Measurements from ENCODE around the gene ADH1C.
"Not testable (repeated sequence)": the region's sequence is repeated elsewhere in the genome, so short reads cannot be mapped to it uniquely, and the experiment has no call there.

ADH1C gene

DNA sequence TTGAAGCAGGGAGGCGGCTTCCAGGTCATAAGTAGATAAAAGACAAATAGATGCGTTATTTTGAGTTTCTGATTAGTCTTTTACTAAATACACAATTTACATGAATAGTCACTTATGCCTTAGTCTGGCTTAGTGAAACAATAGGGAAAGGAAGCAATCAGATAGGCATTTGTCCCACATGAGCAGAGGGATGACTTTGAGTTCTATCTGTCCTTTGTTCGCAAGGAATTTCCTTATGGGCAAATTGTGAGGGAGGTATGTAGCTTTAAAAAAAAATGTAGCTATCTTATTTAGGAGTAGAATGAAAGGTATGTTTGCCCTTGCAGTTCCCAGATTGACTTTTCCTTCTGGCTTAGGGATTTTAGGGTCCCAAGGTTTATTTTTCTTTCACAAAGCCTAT, 26.3 kb upstream of the ADH1C start:
- ATAC-seq (replicated peaks; ENCODE audit: extremely low read depth, poor library complexity, severe bottlenecking) (no peak), DNase-seq (ENCODE audit: low spot score in 2 of 2) (no peak)
- Mint-ChIP-seq H3K4me3 (no peak overlapping the region), H3K27me3 (peaks cover 64% of the 10 kb centered on the region), H3K4me1 (no peaks in the 10 kb centered on the region), H3K9me3 (peaks cover 9% of the 10 kb centered on the region), H3K36me3 (ENCODE audit: insufficient read depth) (peaks cover 2% of the 10 kb centered on the region), H3K27ac (ENCODE audit: low read depth) (no peak overlapping the region)

DNA sequence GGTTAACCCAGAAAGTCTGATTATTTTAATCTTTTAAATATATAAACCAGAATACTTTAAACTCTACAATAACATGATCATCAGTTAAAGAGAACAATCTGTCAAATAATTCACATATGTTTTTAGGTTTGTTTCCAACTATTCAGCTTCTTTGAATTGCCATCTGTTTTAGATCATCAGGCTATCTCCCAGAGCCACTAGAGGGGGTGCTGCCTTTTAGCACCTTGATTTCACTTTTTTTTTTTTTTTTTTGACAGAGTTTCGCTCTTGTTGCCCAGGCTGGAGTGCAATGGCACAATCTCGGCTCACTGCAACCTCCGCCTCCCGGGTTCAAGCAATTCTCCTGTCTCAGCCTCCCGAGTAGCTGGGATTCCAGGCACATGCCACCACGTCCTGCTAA, 24.8 kb upstream of the ADH1C start:
- H3K27ac Mint-ChIP-seq (ENCODE audit: low read depth); ATAC-seq (replicated peaks; ENCODE audit: extremely low read depth, poor library complexity, severe bottlenecking): not testable (repeated sequence)
- H3K9me3 Mint-ChIP-seq, result peaks cover 12% of the 10 kb centered on the region

DNA sequence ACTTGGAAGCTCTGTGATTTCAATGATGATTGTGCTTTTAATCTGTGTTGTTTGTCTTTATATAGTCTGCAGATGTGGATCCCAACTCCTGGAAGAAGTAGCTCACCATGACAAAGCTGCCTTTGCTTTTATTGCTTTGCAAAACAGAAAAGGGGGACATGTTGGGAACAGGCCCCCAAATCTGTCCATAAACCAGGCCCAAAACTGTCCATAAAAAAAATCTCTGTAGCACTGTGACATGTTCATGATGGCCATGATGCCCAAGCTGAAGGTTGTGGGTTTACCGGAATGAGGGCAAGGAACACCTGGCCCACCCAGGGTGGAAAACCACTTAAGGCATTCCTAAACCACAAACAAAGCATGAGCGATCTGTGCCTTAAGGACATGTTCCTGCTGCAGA, 19.9 kb upstream of the ADH1C start:
- DNase-seq (ENCODE audit: low spot score in 2 of 2); ATAC-seq (replicated peaks; ENCODE audit: extremely low read depth, poor library complexity, severe bottlenecking); H3K4me1 Mint-ChIP-seq; H3K27ac Mint-ChIP-seq (ENCODE audit: low read depth); H3K4me3 Mint-ChIP-seq; H3K36me3 Mint-ChIP-seq (ENCODE audit: insufficient read depth): not testable (repeated sequence)
- Mint-ChIP-seq H3K9me3 (peaks cover 12% of the 10 kb centered on the region), H3K27me3 (peaks cover 39% of the 10 kb centered on the region)

More for the DNA sequence above, 24.8 kb upstream of the ADH1C start:
- not testable (repeated sequence) for DNase-seq (ENCODE audit: low spot score in 2 of 2); H3K36me3 Mint-ChIP-seq (ENCODE audit: insufficient read depth); H3K4me3 Mint-ChIP-seq; H3K4me1 Mint-ChIP-seq
- H3K27me3 Mint-ChIP-seq, result peaks cover 50% of the 10 kb centered on the region

DNA sequence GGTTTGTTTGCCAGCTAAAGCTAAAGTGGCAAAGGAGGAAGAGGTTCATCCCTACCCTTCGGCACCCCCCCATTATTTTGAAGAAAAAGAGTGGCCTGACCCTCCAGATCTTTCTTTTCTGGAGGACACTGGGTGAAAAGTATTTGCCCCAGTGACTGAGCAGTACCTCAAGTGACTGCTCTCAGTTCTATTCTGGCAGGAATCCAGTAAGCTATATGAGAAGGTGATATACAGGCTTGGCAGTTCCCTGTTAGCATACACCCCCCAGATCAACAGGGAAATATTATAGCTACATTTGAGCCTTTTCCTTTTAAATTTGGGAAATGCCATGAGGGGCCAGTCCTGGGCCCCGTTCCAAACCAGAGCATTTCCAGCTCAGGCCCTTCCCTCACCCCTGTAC, 15.3 kb upstream of the ADH1C start:
- H3K4me1 Mint-ChIP-seq; H3K27ac Mint-ChIP-seq (ENCODE audit: low read depth); ATAC-seq (replicated peaks; ENCODE audit: extremely low read depth, poor library complexity, severe bottlenecking); H3K9me3 Mint-ChIP-seq; H3K36me3 Mint-ChIP-seq (ENCODE audit: insufficient read depth); H3K4me3 Mint-ChIP-seq; DNase-seq (ENCODE audit: low spot score in 2 of 2): not testable (repeated sequence)
- H3K27me3 Mint-ChIP-seq, result peaks cover 19% of the 10 kb centered on the region

DNA sequence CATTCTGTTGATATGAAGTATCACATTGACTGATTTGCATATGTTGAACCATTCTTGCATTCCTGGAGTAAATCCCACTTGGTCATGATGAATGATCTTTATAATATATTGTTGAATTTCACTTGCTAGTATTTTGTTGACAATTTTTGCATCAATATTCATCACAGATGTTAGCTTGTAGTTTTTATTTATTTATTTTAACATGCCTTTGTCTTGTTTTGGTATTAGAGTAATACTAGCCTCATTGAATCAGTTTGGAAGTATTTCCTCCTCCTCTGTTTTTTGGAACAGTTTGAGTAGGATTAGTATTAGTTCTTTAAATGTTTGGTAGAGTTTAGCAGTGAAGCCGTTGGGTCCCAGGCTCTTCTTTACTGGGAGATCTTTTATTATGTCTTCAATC, 13.9 kb upstream of the ADH1C start:
- DNase-seq (ENCODE audit: low spot score in 2 of 2) (no peak), ATAC-seq (replicated peaks; ENCODE audit: extremely low read depth, poor library complexity, severe bottlenecking) (no peak)
- no peak overlapping the region for H3K27ac Mint-ChIP-seq (ENCODE audit: low read depth)
- H3K27me3 Mint-ChIP-seq, result peaks cover 19% of the 10 kb centered on the region
- H3K36me3 Mint-ChIP-seq (ENCODE audit: insufficient read depth), result no peaks in the 10 kb centered on the region
- peaks cover 6% of the 10 kb centered on the region for H3K4me1 Mint-ChIP-seq
- no peaks in the 10 kb centered on the region for H3K9me3 Mint-ChIP-seq
- no peak overlapping the region for H3K4me3 Mint-ChIP-seq

DNA sequence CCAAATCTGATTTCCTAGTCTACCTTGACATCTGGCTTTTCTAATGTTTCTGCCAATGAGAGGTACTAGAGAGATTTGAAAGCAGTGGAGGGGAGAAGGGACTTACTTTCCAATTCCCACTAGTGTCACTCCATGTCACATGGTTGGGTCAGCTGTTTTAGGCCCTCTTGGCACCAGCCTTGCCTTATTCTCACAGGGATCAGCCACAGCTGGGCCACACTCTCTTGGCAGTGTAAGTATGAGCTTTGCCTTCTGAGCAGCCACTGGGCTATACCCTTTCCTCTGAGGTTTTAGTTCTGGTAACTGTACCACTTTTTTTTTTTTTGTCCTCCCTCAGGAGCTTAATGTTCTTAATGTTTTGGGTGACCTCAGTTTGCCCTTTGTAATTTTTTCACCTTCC, 10.2 kb upstream of the ADH1C start:
- Mint-ChIP-seq H3K9me3 (no peaks in the 10 kb centered on the region), H3K4me1 (peaks cover 6% of the 10 kb centered on the region), H3K27ac (ENCODE audit: low read depth) (no peak overlapping the region), H3K36me3 (ENCODE audit: insufficient read depth) (no peaks in the 10 kb centered on the region), H3K27me3 (peaks cover 9% of the 10 kb centered on the region), H3K4me3 (no peak overlapping the region)
- no peak for ATAC-seq (replicated peaks; ENCODE audit: extremely low read depth, poor library complexity, severe bottlenecking)
- no peak for DNase-seq (ENCODE audit: low spot score in 2 of 2)

DNA sequence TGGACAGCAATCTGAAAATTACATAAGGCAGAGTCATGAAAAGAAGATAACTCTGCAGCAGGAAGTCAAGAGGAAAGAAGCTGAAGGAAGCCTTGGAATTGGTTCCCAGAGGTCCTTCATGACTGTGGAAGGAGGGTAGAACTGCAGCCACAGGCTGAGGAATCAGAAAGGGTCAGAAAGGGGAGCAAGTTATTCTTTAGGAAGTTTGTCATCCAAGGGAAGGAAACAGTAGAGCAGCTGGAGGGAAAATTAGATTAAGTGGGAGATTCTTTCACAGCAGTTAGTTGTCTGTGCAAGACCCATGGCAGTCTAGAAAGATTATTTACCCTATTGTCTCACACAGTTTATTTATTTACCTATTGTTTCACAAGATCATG, 9.3 kb upstream of the ADH1C start:
- ATAC-seq (replicated peaks; ENCODE audit: extremely low read depth, poor library complexity, severe bottlenecking) (no peak), DNase-seq (ENCODE audit: low spot score in 2 of 2) (no peak)
- H3K27ac Mint-ChIP-seq (ENCODE audit: low read depth), result no peak overlapping the region
- no peaks in the 10 kb centered on the region for H3K27me3 Mint-ChIP-seq
- no peak overlapping the region for H3K4me3 Mint-ChIP-seq
- no peaks in the 10 kb centered on the region for H3K9me3 Mint-ChIP-seq
- peaks cover 6% of the 10 kb centered on the region for H3K4me1 Mint-ChIP-seq
- no peaks in the 10 kb centered on the region for H3K36me3 Mint-ChIP-seq (ENCODE audit: insufficient read depth)

DNA sequence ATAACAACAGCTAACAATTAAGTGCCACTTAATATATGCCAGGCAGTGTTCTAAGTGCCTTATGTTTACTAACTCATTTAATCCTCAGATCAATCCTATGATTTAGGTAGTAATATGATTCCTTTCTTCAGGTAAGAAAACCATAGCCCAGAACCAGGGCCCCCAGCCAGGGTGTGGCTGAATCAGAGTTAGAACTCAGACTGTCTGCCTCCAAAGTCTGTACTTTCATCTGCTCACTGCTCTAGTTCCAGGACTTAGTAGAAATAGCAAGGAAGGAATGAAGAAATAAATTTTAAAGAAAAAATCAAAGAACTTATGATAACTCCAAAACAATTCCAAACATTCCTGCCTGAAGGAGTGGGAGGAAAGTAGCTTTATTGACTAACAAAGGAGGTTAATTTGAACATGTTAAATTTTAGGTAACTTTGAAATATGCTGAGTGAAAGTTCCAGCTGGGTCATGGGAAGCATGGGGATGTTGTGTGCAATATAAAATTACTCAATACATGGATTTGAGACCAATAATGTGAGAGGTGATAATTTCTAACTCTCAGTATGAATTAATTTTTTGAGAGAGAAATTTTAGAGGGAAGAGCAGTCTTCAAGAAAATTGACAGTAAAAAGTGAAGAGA, 8.8 kb upstream of the ADH1C start:
- ATAC-seq (replicated peaks; ENCODE audit: extremely low read depth, poor library complexity, severe bottlenecking) (no peak), DNase-seq (ENCODE audit: low spot score in 2 of 2) (no peak)
- H3K9me3 Mint-ChIP-seq, result no peaks in the 10 kb centered on the region
- no peak overlapping the region for H3K27ac Mint-ChIP-seq (ENCODE audit: low read depth)
- H3K27me3 Mint-ChIP-seq, result no peaks in the 10 kb centered on the region
- H3K4me1 Mint-ChIP-seq, result peaks cover 6% of the 10 kb centered on the region
- no peaks in the 10 kb centered on the region for H3K36me3 Mint-ChIP-seq (ENCODE audit: insufficient read depth)
- H3K4me3 Mint-ChIP-seq, result no peak overlapping the region

DNA sequence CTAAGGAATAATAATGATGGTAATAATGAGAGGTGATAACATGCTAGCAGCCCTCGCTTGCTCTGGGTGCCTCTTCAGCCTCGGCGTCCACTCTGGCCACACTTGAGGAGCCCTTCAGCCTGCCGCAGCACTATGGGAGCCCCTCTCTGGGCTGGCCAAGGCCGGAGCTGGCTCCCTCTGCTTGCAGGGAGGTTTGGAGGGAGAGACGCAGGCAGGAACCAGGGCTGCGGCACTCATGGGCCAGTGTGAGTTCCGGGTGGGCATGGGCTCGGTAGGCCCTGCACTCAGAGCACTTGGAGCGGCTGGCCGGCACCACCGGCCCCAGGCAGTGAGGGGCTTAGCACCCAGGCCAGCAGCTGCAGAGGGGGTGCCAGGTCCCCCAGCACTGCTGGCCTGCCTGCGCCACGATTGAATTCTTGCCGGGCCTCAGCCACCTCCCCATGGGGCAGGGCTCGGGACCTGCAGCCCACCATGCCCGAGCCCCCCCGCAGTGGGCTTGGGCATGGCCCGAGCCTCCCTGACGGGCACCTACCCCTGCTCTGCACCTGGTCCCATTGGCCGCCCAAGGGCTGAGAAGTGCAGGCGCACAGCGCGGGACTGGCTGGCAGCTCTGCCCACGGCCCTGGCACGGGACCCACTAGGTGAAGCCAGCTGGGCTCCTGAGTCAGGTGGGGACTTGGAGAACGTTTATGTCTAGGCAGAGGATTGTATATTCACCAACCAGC, 7.1 kb upstream of the ADH1C start:
- H3K4me3 Mint-ChIP-seq, result no peak overlapping the region
- no peaks in the 10 kb centered on the region for H3K36me3 Mint-ChIP-seq (ENCODE audit: insufficient read depth)
- peaks cover 6% of the 10 kb centered on the region for H3K4me1 Mint-ChIP-seq
- H3K27ac Mint-ChIP-seq (ENCODE audit: low read depth), result no peak overlapping the region
- DNase-seq (ENCODE audit: low spot score in 2 of 2) (no peak), ATAC-seq (replicated peaks; ENCODE audit: extremely low read depth, poor library complexity, severe bottlenecking) (no peak)
- H3K27me3 Mint-ChIP-seq, result no peaks in the 10 kb centered on the region
- H3K9me3 Mint-ChIP-seq, result no peaks in the 10 kb centered on the region

DNA sequence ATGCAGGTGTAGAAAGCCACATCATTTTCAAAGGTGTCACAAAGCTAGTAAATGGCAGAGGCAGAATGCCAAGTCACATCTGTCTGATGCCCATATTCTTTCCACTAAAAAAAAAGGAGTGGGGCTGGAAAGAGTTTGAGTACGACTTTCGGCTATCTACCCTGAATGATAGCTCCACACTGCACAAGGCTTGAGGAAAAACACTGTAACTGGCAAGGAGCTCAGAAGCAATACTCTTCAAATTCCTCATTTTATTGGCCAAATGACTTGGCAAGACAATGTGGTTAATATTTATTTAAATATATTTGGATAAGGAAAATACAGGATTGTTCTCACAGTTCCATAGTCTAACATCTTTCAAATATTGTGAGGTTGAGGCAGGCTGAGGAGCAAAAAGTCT, 5.4 kb upstream of the ADH1C start:
- Mint-ChIP-seq H3K4me1 (peaks cover 6% of the 10 kb centered on the region), H3K36me3 (ENCODE audit: insufficient read depth) (no peaks in the 10 kb centered on the region), H3K27me3 (peaks cover 10% of the 10 kb centered on the region), H3K4me3 (no peak overlapping the region), H3K27ac (ENCODE audit: low read depth) (no peak overlapping the region), H3K9me3 (peaks cover 2% of the 10 kb centered on the region)
- DNase-seq (ENCODE audit: low spot score in 2 of 2) (no peak), ATAC-seq (replicated peaks; ENCODE audit: extremely low read depth, poor library complexity, severe bottlenecking) (no peak)

DNA sequence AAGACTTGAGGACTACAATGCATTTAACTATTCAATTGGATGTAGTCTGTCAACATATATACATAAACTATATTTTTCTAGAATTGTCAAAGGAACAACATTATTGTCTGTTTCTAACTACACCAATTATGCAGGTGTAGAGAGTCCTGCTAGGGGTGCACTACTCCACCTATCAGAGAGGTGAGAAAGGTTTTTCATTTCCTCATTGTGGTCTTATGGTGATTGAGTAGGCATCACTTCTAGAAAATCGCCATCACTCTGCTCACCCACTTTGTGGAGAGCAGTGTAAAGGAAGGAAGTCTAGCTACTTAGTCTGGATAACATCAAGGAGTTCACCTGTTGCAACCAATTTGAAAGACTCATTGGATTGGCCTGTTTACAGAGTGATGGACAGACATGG, 4.4 kb upstream of the ADH1C start:
- ATAC-seq (replicated peaks; ENCODE audit: extremely low read depth, poor library complexity, severe bottlenecking), result no peak
- H3K36me3 Mint-ChIP-seq (ENCODE audit: insufficient read depth), result no peaks in the 10 kb centered on the region
- DNase-seq (ENCODE audit: low spot score in 2 of 2), result no peak
- no peak overlapping the region for H3K27ac Mint-ChIP-seq (ENCODE audit: low read depth)
- peaks cover 5% of the 10 kb centered on the region for H3K9me3 Mint-ChIP-seq
- H3K27me3 Mint-ChIP-seq, result peaks cover 15% of the 10 kb centered on the region
- H3K4me1 Mint-ChIP-seq, result no peaks in the 10 kb centered on the region
- H3K4me3 Mint-ChIP-seq, result no peak overlapping the region

DNA sequence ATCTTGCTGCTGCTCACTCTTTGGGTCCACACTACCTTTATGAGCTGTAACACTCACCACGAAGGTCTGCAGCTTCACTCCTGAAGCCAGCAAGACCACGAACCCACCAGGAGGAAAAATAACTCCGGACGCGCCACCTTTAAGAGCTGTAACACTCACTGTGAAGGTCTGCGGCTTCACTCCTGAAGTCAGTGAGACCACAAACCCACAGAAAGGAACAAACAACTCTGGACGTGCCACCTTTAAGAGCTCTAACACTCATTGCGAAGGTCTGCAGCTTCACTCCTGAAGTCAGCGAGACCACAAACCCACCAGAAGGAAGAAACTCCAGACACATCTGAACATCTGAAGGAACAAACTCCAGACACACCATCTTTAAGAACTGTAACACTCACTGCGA, 3.6 kb upstream of the ADH1C start:
- H3K27me3 Mint-ChIP-seq, result peaks cover 15% of the 10 kb centered on the region
- not testable (repeated sequence) for H3K9me3 Mint-ChIP-seq; H3K27ac Mint-ChIP-seq (ENCODE audit: low read depth); H3K36me3 Mint-ChIP-seq (ENCODE audit: insufficient read depth); H3K4me3 Mint-ChIP-seq; DNase-seq (ENCODE audit: low spot score in 2 of 2); H3K4me1 Mint-ChIP-seq; ATAC-seq (replicated peaks; ENCODE audit: extremely low read depth, poor library complexity, severe bottlenecking)

DNA sequence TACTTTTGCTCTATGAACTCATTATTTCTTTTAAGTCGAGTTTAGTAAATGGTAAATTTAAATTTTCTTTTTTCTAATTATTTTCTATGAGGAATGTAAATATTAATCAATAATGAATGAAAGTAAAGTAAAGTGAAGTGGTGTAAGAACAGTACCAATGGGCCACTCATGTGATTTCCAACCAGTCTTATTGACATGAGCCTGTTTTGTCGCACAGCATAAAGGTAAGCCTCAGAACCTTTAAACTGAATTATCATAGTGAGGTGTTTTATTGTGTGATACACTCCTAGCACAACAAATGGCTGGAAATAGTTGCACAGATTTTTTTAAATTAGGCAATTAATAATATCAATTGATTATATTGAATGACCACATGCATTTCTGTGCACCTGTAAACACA, 1.1 kb downstream of the ADH1C start:
- no peak for ATAC-seq (replicated peaks; ENCODE audit: extremely low read depth, poor library complexity, severe bottlenecking)
- Mint-ChIP-seq H3K36me3 (ENCODE audit: insufficient read depth) (no peaks in the 10 kb centered on the region), H3K4me1 (no peaks in the 10 kb centered on the region), H3K4me3 (no peak overlapping the region), H3K27me3 (peaks cover 15% of the 10 kb centered on the region), H3K27ac (ENCODE audit: low read depth) (no peak overlapping the region), H3K9me3 (peaks cover 5% of the 10 kb centered on the region)
- no peak for DNase-seq (ENCODE audit: low spot score in 2 of 2)

Measured in central memory CD8-positive, alpha-beta T cell (primary cell).